Neural crest cell (in vitro differentiated cells): ENCODE measurements around the gene SHANK1. TPM values are rescaled to one million over a fixed set of nuclear protein-coding genes. Genes with fewer than 3 reads are reported as not detected.

Experiments used
- DNase-seq: peaks from one replicate; pipeline ENCODE4 v3.0.0; 2021; ENCODE audit warnings: low read depth, mixed read lengths, low spot score
- H3K27ac Mint-ChIP-seq: one replicate; pipeline ENCODE4 v1.8.0; 2021; ENCODE audit warnings: mild to moderate bottlenecking, mixed read lengths; ENCODE audit not compliant: unreplicated experiment
- H3K27me3 Mint-ChIP-seq: 2 replicates; pipeline ENCODE4 v1.8.0; 2021; ENCODE audit warnings: low read depth, mild to moderate bottlenecking, mixed read lengths
- H3K36me3 Mint-ChIP-seq: 2 replicates; pipeline ENCODE4 v1.8.0; 2021; ENCODE audit warnings: low read depth, mild to moderate bottlenecking, mixed read lengths
- H3K4me1 Mint-ChIP-seq: 2 replicates; pipeline ENCODE4 v1.8.0; 2021; ENCODE audit warnings: mixed read lengths
- H3K4me3 Mint-ChIP-seq: one replicate; pipeline ENCODE4 v1.8.0; 2021; ENCODE audit warnings: mild to moderate bottlenecking, mixed read lengths
- H3K9me3 Mint-ChIP-seq: 2 replicates; pipeline ENCODE4 v1.8.0; 2021; ENCODE audit warnings: mixed read lengths
- total RNA-seq: library from RNA; stranded (reverse); gene quantifications from 2 replicates; pipeline ENCODE4 v1.2.1, GENCODE V29; 2021
- TF ChIP-seq, protein P1 (sequence below): fragments of 200-600 bp; sonication (generic); conservative IDR thresholded peaks from 2 replicates; pipeline ENCODE4 v1.5.0; 2021; ENCODE audit warnings: antibody characterized with exemption, mild to moderate bottlenecking

SHANK1 gene
- total RNA-seq, 1 donor from 2014 or later, result 6.8 TPM

DNA sequence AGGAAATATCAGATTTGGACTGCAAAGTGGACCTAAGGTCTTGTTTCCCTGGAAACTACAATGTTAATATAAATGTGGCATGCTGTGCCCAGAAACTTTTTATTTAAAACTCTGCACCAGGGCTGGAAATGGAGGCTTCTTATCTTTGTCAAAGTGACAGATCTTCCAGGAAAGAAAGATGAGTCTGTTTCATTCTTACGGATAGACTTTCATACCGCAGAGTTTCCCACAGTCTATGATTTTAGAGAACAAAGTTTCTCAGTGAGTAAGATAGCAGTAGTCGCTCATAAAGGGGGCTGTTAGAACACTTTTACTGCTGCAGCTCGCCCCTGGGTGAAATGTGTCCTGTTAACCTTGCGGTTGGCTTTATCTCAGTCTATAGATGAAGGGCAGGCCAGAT is 10.3 kb upstream of the SHANK1 start:
- Mint-ChIP-seq H3K27ac (no peak overlapping the region), H3K9me3 (peaks cover 2% of the 10 kb centered on the region), H3K4me1 (peaks cover 25% of the 10 kb centered on the region), H3K4me3 (peak overlapping the region; percentile 63), H3K27me3 (peaks cover 23% of the 10 kb centered on the region), H3K36me3 (no peaks in the 10 kb centered on the region)
- DNase-seq, result no peak
- TF ChIP-seq, protein P1, sequence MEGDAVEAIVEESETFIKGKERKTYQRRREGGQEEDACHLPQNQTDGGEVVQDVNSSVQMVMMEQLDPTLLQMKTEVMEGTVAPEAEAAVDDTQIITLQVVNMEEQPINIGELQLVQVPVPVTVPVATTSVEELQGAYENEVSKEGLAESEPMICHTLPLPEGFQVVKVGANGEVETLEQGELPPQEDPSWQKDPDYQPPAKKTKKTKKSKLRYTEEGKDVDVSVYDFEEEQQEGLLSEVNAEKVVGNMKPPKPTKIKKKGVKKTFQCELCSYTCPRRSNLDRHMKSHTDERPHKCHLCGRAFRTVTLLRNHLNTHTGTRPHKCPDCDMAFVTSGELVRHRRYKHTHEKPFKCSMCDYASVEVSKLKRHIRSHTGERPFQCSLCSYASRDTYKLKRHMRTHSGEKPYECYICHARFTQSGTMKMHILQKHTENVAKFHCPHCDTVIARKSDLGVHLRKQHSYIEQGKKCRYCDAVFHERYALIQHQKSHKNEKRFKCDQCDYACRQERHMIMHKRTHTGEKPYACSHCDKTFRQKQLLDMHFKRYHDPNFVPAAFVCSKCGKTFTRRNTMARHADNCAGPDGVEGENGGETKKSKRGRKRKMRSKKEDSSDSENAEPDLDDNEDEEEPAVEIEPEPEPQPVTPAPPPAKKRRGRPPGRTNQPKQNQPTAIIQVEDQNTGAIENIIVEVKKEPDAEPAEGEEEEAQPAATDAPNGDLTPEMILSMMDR, result no peak

DNA sequence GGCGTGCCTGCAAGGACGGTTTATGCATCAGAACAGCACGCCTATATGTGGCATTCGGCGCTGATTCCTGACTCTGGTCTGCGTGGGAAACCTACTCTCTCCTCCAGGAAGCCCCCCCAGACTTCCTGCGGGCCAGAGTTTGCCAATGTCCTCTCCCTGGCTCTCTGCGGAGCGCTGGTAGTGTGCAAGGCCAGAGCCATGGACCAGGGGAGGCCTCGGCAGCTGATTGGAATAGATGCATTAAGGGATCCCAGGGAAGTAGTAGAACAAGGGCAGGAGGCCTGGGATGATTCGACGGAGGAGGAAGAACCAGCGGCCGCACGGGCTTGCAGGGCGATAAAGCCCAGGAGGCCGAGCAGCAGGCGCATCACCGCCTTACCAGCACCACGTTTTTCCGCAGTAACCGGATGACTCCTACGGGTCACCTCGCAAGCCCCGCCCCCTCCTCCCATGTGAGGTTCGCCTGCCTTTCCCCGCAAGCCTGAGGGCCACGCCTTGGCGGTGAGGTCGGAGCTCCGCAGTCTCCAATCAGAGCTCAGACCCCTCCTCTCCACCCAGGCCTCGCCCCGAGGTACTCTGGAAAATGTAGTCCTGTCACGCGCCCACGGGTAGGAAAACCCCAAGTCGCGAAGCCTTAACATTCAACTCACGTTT is 8.6 kb upstream of the SHANK1 start:
- Mint-ChIP-seq H3K27me3 (peaks cover 18% of the 10 kb centered on the region), H3K9me3 (peaks cover 2% of the 10 kb centered on the region), H3K4me3 (peak overlapping the region; percentile 75)

DNA sequence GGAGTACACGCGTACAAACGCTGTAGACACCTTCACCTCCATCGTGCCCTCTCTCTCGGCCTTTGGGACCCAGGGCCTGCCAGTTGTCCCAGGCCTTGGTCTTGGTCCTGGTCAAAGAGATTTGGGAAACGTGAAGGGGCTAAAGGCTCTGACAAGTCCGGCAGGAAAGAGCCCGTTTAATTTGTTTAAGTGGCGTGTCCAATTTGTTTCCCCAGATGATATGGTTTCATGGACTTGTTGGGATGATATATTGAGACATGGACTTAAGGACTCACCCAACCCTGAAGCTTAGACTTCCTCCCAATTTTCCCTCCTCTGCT is 6.3 kb upstream of the SHANK1 start:
- H3K27me3 Mint-ChIP-seq, result peaks cover 25% of the 10 kb centered on the region
- no peak for DNase-seq
- H3K4me1 Mint-ChIP-seq, result peaks cover 36% of the 10 kb centered on the region
- no peaks in the 10 kb centered on the region for H3K36me3 Mint-ChIP-seq
- peaks cover 2% of the 10 kb centered on the region for H3K9me3 Mint-ChIP-seq
- TF ChIP-seq, protein P1, result no peak
- peak overlapping the region; percentile 91 for H3K4me3 Mint-ChIP-seq
- H3K27ac Mint-ChIP-seq, result no peak overlapping the region

More for the DNA sequence above, 8.6 kb upstream of the SHANK1 start:
- peak overlapping the region; percentile 19 for H3K27ac Mint-ChIP-seq
- peaks cover 26% of the 10 kb centered on the region for H3K4me1 Mint-ChIP-seq
- DNase-seq, result peak; percentile 89
- no peaks in the 10 kb centered on the region for H3K36me3 Mint-ChIP-seq
- TF ChIP-seq, protein P1, result no peak

DNA sequence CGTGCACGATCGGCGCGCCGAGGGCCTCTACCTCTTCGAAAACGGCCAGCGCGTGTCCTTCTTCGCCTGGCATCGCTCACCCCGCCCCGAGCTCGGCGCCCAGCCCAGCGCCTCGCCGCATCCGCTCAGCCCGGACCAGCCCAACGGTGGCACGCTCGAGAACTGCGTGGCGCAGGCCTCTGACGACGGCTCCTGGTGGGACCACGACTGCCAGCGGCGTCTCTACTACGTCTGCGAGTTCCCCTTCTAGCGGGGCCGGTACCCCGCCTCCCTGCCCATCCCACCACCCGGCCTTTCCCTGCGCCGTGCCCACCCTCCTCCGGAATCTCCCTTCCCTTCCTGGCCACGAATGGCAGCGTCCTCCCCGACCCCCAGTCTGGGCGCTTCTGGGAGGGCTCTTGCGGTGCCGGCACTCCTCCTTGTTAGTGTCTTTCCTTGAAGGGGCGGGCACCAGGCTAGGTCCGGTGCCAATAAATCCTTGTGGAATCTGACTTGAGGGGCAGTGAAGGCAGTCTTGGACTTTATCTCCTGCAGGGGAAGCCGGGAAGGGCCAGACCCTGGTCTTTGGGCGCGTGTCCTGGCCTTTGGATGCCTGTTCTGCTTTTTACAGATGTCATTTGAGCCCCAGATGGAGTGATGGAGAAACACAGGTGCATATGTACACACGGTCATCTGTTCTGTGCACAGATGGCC is 5.8 kb upstream of the SHANK1 start:
- peaks cover 30% of the 10 kb centered on the region for H3K27me3 Mint-ChIP-seq
- peaks cover 41% of the 10 kb centered on the region for H3K4me1 Mint-ChIP-seq
- H3K36me3 Mint-ChIP-seq, result no peaks in the 10 kb centered on the region
- H3K4me3 Mint-ChIP-seq, result peak overlapping the region; percentile 91
- DNase-seq, result no peak
- H3K9me3 Mint-ChIP-seq, result peaks cover 2% of the 10 kb centered on the region
- TF ChIP-seq, protein P1, result no peak
- peak overlapping the region; percentile 71 for H3K27ac Mint-ChIP-seq

DNA sequence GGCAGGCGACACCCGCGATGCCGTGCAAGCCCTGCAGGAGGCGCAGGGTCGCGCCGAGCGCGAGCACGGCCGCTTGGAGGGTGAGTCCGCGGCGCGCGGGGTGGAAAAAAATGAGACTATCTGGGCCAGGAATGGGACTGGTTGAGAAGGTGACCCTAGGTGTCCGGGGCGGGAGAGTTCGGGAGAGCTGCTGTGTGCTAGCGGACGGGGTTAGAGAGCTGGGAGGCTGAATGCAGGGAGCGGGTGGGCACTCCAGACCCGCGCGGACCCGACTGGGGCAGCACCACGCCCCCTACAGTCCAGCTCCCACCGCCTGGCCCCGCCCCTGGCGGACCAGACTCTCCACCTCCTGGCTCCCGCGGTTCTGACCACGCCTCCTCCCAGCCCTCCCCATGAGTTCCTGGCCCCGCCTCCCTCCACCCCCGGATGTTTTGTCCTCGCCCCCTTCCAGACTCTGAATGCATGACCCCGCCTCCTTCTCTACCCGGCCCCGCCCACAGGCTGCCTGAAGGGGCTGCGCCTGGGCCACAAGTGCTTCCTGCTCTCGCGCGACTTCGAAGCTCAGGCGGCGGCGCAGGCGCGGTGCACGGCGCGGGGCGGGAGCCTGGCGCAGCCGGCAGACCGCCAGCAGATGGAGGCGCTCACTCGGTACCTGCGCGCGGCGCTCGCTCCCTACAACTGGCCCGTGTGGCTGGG is 5.1 kb upstream of the SHANK1 start:
- Mint-ChIP-seq H3K4me1 (peaks cover 44% of the 10 kb centered on the region), H3K4me3 (peak overlapping the region; percentile 91), H3K27ac (peak overlapping the region; percentile 95), H3K36me3 (no peaks in the 10 kb centered on the region), H3K27me3 (peaks cover 34% of the 10 kb centered on the region), H3K9me3 (peaks cover 2% of the 10 kb centered on the region)
- DNase-seq, result peak; percentile 99
- TF ChIP-seq, protein P1, result peak; percentile 87
